DMS79 (cell line): Measurements from ENCODE around the gene LRRC8E.
"Not testable (repeated sequence)": the region's sequence is repeated elsewhere in the genome, so short reads cannot be mapped to it uniquely, and the experiment has no call there.

ENCODE experiments used
- DNase-seq: peaks from one replicate; lab custom pipeline; 2025; lab: John Stamatoyannopoulos, UW

Gene LRRC8E

DNA sequence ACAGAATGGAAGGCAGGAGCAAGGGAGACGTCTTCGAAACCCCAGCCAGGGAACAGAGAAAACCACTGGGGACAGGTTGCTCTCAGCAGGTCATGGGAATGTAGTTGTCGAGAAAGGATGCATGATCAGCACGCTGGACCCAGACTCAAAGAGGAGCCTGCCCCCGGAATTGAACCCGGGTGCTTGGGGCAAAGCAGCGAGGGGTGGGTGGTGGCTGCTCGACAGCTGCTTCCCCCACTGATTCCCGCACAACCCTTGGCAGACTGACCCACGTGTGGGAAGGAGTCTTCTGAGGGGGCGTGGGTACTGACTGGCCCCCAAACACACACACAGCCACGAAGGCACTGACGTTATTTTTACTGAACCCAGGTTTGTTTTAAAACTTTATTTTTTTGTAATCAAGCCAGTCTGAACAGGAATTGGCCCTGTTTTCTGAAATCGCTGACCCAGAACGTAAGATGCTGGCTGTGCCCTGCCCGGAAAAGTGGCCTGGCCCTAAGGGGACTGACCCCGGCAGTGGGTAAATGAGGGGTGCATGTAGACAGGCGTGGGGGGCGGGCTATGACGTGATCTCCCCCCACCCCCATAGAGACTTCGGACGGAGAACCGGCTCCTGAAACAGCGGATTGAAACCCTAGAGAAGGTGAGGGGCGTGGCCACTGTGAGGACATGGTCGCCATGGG lies 32.7 kb upstream of the LRRC8E start:
- no peak for DNase-seq

DNA sequence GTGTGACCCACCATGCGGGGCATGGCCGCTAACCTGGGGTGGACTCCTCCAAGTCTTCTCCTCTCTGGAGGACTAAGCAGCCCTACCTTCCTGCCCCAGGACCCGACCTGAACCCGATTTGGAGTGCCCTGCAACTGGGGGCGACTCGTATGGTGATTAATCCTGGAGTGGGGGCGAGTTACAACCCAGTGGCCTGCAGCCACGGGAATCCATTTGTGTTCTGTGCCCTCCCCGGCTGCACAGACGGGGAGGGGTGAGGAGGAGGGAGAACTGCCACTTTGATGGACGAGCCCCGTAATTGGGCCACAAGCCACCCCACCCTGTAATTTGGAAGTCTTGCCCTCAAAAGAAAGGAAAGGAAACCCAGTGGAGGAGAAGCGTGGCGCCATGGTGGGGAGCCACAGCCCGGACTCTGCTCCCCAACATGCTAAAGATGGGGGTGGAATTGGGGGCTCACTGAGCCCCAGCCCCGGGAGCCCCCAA lies 32.2 kb upstream of the LRRC8E start:
- no peak for DNase-seq

DNA sequence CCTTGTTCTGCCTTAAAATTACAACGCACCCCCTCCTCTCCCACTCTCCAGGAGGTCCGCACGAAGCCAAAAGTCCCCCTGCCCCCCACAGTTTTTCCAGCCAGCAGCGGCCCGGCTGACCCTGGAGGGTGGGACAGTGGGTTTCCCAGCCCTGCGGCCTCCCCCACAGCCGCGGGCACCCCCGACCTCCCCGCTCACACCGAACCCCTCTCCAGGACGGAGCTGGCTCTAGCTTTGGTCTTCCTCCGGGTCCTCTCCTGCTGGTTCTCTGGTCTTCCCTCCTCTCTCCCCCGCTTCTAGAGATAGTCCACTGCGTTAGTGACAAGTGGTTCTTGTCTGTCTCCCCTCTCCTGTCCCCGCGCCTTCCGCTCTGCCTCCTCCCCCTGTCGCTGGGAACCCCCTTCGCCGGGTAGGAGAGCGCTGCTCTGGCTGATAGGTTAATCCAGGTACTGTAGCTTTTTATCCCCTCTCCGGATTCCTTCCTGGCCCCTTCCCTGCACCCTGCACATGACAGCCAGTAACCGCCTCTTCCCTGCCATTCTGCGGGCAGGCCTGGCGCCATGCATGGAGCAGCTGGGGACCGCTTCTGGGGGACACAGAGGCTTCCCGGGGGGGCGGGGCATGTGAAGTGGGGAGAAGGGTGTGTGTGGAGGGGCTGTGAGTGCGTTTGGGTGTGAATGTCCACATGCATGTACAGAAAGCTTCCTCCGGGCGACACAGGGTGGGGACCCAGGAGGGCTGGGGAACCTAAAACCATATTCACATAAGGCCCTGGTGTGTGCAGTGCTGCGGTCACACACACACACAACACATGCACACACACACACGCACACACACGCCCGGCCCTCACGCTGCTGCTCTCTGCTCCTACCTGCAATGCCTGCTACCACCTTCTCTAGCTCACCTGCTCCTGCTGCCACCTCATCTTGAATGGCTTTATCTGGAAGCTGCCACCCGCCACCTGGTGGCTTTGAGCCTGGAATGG lies 31.3 kb upstream of the LRRC8E start:
- no peak for DNase-seq

DNA sequence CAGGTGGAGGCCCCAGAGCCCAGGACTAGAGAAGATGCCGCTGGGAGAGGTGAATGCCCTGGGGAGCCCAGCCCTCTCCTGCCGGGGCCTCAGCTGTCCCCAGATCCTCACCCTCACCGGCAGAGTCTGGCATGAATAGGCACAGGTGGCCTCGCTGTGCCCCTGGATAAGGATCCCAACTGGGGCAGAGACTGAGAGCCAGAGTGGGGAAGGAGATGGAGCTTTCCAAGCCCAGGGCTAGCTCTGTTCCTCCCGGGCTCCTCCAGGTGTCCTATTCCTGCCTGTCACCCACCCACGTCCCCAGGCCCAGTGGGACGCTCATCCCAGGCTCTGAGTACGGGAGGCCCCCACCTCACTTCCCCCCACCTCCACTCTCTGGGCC lies 30.6 kb upstream of the LRRC8E start:
- DNase-seq, result no peak

DNA sequence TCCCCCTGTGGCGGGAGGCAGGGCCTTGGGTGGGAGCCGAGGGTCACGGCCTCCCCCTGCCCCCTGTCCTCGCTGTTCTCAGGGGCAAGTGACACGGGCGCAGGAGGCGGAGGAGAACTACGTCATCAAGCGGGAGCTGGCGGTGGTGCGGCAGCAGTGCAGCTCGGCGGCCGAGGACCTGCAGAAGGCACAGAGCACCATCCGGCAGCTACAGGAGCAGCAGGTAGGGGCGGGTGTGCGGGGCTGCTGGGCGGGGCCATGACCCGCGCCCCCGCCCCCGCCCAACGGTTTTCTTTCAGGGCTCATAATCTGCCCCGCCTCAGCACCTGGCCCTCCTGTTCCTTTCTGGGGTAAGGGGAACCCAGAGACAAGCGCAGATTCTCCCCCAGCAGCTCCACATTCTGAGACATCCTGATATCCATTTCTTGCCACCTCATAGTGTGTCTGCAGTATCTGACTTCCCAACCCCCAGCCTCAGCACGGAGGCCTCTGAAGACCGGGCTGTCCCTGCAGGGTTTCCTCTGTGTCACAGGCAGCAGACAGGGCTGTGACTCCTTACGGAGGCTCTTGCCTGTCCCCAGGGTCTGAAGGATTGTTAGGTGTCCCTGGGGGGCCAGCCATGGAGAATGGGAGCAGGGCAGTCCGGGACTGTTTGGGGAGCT lies 30.1 kb upstream of the LRRC8E start:
- no peak for DNase-seq

DNA sequence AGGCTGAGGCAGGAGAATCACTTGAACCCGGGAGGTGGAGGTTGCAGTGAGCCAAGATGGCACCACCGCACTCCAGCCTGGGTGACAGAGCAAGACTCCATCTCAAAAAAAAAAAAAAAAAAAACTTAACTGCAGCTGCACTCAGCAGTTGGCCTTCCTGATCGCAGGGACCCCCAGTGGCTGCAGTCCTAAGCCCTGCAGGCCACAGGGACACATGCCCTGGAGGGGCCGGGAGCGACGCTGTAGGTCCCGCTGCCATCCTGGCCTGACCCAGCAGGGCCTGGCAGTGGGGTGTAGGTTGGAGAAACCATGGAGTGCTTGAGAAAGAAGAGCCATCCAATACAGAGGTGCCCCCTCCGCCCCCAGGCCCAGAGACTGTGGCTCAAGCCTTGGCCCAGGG lies 29.2 kb upstream of the LRRC8E start:
- DNase-seq, result not testable (repeated sequence)

DNA sequence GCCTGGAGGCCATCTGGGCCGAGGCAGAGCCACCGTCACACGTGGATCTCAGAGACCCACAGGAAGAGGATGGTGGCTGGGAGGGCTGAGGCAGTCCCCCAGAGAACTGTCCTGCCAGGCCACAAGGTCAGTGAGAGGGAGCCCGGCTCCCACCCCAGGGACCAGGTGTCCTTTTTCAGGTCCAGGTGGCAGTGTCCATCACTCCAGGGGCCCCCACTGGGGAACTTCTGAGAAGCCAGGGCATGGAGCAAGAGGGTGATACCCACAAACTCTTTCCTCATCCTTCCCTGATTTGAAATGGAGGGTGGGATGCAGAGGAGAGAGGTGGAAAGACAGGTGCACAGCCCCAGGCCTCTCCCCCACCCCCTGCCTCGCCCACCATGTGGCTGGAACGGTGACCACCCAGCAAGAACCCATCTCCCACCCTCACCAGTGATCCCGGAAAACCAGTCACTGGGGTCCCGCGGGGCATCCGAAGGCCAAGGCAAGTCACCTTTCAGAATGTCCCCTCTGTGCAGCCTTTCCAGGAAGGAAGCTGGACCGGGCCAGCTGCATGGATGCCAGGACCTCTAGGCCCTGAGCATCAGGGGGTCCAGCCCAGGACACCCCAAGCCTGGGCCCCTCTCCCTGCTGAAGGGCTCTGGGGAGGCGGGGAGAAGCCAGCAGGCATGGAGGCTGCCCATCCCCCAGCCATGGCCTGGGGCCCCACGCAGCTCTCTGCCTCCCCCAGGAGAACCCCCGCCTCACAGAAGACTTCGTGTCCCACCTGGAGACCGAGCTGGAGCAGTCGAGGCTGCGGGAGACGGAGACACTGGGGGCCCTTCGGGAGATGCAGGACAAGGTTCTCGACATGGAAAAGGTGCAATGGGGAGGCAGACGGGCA lies 28.2 kb upstream of the LRRC8E start:
- no peak for DNase-seq

DNA sequence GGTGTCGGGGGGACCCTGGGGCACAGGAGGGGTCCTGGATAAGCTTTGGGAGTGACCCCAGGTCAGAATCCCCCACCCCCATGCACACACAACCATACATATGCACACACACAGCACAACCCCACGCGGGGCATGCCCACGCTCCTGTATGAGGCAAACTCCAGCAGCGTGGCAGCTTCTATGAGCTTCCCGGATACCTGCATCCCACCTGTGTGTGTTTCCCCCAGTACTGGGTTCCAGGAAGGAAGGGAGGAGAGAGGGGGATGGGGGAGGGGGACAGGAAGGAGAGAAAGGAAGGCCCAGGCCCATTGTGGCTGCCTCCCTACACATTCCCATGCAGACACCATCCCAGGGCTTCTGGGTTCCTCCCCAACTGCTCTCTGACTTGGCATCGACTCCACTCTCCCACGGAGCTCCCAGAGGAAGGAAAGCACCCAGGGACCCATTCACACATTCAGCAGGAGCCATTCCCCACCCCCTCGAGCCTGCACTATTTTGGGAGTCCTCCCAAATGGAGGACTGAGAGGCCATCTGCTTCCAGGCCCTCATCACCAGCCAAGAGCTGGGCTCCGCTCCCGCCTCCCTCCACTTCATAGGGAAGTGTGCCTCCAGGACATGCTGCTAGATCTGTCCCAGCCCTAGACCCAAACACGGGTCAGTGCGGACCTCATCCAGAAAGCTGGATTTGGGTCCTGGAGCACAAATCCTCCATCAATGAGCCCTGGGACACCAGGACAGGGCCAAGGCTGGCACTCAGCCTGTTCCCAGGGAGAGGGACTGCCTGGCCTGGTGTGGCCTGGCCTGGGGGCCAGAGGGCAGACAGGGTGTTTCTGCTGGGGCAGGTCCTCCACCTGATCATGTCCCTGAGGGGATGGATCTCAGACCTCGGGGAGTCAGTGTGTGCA lies 27.3 kb upstream of the LRRC8E start:
- no peak for DNase-seq

DNA sequence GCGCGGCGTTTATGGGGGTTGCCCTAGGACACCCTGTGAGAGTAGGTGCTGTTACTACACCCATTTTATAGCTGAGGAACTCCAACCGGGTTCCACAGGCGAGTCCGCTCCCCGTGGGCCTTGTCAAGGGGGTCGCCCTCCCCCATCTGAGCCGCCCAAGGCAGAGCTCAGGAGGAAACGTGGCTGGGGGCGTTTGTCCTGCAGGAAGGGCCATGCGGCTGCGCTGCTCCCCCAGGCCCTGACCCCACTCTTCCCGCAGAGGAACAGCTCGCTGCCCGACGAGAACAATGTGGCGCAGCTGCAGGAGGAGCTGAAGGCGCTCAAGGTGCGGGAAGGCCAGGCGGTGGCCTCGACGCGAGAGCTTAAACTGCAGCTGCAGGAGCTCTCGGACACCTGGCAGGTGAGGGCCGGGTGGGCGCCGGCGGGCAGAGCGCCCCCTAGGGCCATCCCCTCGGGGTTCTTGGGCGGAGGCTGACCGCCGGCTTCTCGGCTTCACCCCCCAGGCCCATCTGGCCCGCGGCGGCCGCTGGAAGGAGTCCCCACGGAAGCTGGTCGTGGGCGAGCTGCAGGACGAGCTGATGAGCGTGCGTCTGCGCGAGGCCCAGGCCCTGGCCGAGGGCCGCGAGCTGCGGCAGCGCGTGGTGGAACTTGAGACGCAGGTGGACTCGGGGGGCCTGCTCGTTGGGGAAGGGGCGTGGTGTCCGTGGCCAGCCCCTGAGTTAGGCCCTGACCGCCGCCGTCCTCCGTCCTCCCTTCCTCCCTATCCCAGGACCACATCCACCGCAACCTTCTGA lies 26.5 kb upstream of the LRRC8E start:
- DNase-seq, result no peak

DNA sequence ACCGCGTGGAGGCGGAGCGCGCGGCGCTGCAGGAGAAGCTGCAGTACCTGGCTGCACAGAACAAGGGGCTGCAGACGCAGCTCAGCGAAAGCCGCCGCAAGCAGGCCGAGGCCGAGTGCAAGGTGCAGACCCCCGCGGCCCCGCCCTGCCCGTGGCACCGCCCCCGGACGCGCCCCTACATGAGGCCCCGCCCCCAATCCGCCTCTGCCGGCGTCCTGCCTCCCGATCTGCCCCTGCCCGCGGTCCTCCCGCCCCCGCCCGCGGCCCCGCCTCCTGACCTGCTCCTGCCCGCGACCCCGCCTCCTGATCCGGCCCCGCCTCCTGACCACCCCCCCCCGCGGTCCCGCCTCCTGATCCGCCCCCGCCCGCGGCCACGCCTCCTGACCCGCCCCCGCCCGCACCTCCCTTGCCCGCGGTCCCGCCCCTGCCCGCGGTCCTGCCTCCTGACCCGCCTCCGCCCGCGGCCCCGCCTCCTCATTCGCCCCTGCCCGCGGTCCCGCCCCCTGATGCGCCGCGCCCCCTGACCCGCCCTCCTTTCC lies 25.8 kb upstream of the LRRC8E start:
- no peak for DNase-seq

DNA sequence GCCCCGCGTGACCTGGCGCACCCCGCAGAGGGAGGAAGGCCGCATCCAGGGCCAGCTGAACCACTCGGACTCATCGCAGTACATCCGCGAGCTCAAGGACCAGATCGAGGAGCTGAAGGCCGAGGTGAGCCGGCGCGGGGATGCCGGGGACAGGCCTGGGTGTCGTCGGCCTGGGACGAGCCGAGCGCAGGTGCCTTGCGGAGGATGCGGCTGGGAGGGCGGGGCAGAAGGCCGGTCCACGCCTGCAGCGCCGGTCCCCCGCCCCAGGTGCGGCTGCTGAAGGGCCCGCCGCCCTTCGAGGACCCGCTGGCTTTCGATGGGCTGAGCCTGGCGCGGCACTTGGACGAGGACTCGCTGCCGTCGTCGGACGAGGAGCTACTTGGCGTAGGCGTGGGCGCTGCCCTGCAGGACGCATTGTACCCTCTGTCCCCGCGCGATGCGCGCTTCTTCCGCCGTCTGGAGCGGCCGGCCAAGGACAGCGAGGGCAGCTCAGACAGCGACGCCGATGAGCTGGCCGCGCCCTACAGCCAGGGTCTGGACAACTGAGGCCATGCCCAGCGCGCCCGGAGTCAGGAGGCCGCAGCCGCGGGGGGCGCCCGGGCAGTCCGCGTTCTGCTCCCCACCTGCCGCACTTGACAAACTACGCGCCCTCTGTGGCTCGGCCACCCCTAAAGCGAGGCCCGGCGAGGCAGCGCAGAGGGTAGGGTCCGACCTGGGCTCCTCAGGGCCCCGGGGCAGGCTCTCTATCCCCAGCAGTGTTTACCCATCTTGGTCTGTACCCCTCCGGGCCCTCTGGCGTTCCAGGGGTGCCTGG lies 24.9 kb upstream of the LRRC8E start:
- no peak for DNase-seq

DNA sequence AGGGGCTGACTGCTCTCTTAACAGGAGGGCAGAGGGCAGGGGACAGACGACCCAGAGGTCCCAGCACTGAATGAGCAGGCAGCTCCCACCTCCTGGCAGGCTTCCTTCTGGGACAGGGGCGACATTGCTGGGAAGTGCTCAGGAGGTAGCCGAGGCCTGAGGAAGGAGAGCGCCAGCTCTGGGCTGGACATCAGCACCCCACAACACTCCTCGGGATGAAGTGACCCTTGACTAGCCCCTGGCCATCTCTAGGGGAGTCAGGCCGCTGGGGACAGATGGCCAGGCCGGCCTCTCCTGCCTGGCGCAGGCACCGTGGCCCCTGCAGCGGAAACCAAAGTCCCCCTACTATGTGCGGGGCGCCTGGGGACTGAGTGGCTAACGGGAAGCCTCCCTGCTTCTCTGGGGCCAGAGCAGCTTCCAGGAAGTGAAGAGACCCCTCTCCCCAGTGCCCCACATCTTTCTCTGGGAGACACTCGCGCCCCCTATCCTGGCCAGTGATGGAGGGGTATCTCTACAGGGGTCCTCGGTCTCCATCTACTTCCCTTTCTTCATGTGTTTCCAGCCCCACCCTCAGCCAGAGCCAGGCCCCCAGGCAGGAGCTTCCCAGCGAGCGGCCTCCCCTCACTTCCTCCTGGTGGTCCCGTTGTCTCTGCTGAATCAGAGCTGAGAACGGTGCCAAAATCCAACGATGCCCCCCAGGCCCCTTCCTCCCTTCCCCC lies 24.2 kb upstream of the LRRC8E start:
- no peak for DNase-seq

DNA sequence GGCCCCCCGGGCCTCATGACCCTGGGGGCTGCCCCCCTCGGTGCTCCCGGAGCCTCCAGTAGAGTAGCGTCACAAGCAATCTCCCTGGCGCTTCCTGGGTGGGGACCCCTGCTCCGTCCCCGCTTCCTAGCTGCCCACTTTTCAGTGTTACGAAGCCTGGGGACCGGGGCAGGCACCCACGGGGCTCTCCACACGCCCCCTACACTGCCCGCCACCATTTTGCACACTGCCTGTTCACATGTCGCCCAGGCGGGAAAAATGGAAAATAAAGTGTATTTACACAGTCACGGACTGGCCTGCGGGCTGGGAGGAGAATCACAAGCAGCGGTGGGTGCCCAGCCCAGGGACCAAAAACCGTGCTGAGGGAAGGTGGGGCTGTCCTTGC lies 23.6 kb upstream of the LRRC8E start:
- no peak for DNase-seq

DNA sequence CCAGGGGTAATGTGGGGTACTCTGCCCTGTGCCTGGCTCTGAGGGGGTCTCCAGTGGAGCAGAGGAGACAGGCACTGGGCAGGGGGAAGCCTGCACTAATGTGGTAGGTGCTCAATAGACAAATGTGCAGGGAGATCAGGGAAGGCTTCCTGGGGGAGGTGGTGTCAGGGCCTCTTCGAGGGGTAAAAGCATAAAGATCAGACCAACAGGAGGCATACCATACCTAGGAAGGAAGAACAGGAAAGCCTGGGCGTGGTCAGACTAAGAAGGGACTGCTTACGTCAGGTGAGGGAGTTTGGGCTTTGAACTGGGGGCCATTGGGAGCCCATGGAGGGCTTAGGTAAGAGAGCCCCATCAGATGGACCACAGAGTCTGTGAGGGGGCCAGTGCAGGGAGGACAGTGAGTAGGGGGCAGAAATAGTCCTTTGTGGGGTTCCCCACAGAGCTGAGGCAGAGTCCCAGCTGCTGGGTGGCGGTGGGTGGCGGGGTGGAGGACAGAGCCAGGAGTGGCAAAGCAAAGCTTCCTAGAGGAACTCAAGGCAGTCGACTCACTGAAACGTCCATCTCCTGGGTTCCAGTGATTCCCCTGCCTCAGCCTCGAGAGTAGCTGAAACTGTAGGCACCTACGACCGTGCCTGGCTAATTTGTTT lies 22.9 kb upstream of the LRRC8E start:
- no peak for DNase-seq

DNA sequence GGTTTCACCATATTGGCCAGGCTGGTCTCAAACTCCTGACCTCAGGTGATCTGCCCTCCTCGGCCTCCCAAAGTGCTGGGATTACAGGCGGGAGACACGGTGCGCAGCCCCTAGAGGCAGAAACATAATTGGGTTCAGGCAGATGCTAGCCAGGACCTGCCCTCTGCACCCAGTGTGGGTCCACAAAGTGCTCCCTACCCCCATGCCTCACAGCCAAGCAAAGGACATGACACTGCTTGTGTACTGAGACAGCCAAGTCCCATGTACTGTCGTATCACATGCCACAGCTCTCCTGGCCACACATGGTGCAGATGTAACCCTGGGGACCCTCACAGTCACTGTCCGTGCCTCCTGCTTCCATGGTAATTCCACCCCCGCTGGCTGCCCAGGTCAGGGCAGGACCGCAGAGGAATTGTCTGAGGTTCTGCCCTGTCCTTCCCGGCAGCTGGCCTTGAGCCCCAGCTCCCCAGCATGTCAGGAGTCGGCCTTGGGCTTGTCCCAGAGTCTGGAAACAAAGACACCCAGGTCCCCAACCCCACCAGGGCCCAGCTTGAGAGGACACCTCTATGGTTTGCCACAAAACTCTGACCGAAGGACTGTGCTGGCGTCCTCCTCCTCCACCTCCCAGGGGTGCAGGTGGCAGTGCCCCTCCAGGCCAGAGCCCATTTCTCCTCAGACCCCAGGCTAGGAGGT lies 21.8 kb upstream of the LRRC8E start:
- DNase-seq, result no peak

DNA sequence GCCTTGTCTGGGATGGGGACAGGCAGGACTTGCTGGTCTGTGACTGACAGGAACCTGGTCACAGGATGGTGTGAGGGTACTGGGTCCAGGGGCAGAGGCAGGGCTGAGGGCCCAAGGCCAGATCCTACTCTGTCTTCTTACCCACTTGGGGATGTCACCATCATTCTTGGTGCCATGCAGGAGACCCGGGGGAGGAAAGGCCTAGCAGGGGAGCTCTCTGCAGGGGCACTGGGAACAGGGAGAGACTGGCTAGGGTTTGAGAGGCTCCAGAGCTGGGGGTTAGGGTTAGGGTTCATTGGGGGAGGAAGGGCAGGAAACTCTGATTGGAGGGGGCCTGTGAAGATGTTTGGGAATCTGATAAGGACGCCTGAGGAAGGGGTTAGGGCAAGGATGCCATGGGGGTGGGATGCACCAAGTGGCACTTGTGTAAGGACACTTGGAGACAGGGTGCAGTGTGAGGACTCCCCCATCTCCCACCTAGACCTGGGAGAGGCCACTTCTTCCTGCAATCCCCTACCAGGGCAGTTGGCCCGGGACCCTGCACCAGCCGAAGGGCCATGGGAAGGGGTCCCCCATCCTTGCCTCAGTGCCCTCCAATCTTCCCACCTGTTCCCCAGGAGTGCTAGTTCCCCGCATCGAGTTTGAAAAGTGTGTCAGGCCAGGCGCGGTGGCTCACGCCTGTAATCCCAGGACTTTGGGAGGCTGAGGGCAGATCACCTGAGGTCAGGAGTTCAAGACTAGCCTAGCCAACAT lies 21.0 kb upstream of the LRRC8E start:
- DNase-seq, result no peak
